ENCODE data around the gene CPN2. TPM values are rescaled to one million over a fixed set of nuclear protein-coding genes. Genes with fewer than 3 reads are reported as not detected.

CPN2 gene
- polyA plus RNA-seq, 2 of the 4 experiments (the other 2 are of a cell fraction) = not detected

- TF ChIP-seq ESRRA (IDR thresholded peaks at IDR 0.05; ENCODE audit: borderline replicate concordance, low read length) = no peak
- no peak for TF ChIP-seq E2F6 (IDR thresholded peaks at IDR 0.05; ENCODE audit: borderline replicate concordance, low read depth)
- TF ChIP-seq CTCF (IDR thresholded peaks at IDR 0.05) = no peak
- no peak for TF ChIP-seq RNF2 (IDR thresholded peaks at IDR 0.05; ENCODE audit: borderline replicate concordance, low read depth)
- no peak for TF ChIP-seq TFCP2L1 (CRISPR knock-in tag; IDR thresholded peaks at IDR 0.05)
- TF ChIP-seq REST (IDR thresholded peaks at IDR 0.05) = no peak
- TF ChIP-seq NR3C1 (IDR thresholded peaks at IDR 0.05) = no peak
- TF ChIP-seq SMC3 (IDR thresholded peaks at IDR 0.05) = no peak
- TF ChIP-seq HOXA7 (CRISPR knock-in tag; IDR thresholded peaks at IDR 0.05) = no peak
- no peak for TF ChIP-seq ZC3H11A (IDR thresholded peaks at IDR 0.05)
- TF ChIP-seq NPAS2 (CRISPR knock-in tag; IDR thresholded peaks at IDR 0.05; ENCODE audit: borderline replicate concordance) = no peak
- H3K27ac ChIP-seq = peak overlapping the region in 1 of 2 experiments; percentile 39; a peak in 1 of 6 replicates
- CTCF ChIA-PET = interaction anchor here (1.0 to 1.6 kb wide), 2 partner anchors 8 to 527 kb away, joined by 3 to 10 read pairs; no protein-coding TSS in a partner anchor
- DNase-seq (ENCODE audit: low read depth in 1 of 2, low spot score in 1 of 2) (no peak), FAIRE-seq (no peak), ATAC-seq (no peak)
- 96% methylated on average over 6 of the region's 8 CpGs for whole genome bisulfite sequencing (ENCODE audit: missing lambda C conversion rate)
- no peak overlapping the region for H3K4me3 ChIP-seq
- H3K4me2 ChIP-seq = no peak overlapping the region
- H3K9me3 ChIP-seq = no peaks in the 10 kb centered on the region
- peaks cover 24% of the 10 kb centered on the region for H3K4me1 ChIP-seq
- POLR2A ChIA-PET = no interaction called here
Observed at GRCh38 chr3:194307849-194308248, 43.3 kb downstream of the CPN2 start.

- ChIA-PET CTCF (interaction anchor here (1.0 to 1.6 kb wide), 2 partner anchors 9 to 526 kb away, joined by 3 to 10 read pairs; no protein-coding TSS in a partner anchor), POLR2A (no interaction called here)
- ATAC-seq = no peak
- H3K27ac ChIP-seq = no peak overlapping the region
- no peak for DNase-seq (ENCODE audit: low read depth in 1 of 2, low spot score in 1 of 2)
- no peak overlapping the region for H3K4me3 ChIP-seq
- TF ChIP-seq PBX3 (IDR thresholded peaks at IDR 0.05) (no peak), ELK1 (IDR thresholded peaks at IDR 0.05; ENCODE audit: low read depth, low read length) (no peak), HES2 (IDR thresholded peaks at IDR 0.05) (no peak), NR3C1 (IDR thresholded peaks at IDR 0.05) (no peak), RAD21 (conservative IDR thresholded peaks at IDR 0.05 in 1 of 2, IDR thresholded peaks at IDR 0.05 in 1 of 2) (no peak)
- no peak for FAIRE-seq
- H3K4me2 ChIP-seq = no peak overlapping the region
- H3K9me3 ChIP-seq = no peaks in the 10 kb centered on the region
- peaks cover 15% of the 10 kb centered on the region for H3K4me1 ChIP-seq
- 78% methylated on average over 13 of the region's 13 CpGs for WGBS (ENCODE audit: missing lambda C conversion rate)
Observed at GRCh38 chr3:194306771-194307640, 44.1 kb downstream of the CPN2 start.
